Osteoblast (primary cell): Measurements from ENCODE around the gene COX17. TPM values are rescaled to one million over a fixed set of nuclear protein-coding genes. Genes with fewer than 3 reads are reported as not detected.
A peak's percentile ranks its signal among the peaks of the same experiment; 100 is the strongest.

Experiments
- DNase-seq: peaks from one replicate; pipeline ENCODE4 v3.0.0; 2011; ENCODE audit warnings: low spot score, mixed read lengths; ENCODE audit not compliant: insufficient read length; ENCODE audit errors: missing footprints
- H2AFZ ChIP-seq: 2 replicates; pipeline ENCODE4 v1.6.0; 2011; ENCODE audit warnings: mild to moderate bottlenecking, low read length
- H3K27ac ChIP-seq: 2 replicates; pipeline ENCODE4 v1.5.1; 2011; ENCODE audit warnings: mild to moderate bottlenecking, low read depth, low read length, moderate library complexity
- H3K27me3 ChIP-seq: 2 replicates; pipeline ENCODE4 v1.6.0; 2012; ENCODE audit warnings: mild to moderate bottlenecking, control low read depth, inconsistent platforms, low read length, moderate library complexity; ENCODE audit not compliant: insufficient read depth
- H3K36me3 ChIP-seq: 2 replicates; pipeline ENCODE4 v1.5.1; 2011; ENCODE audit warnings: mild to moderate bottlenecking, low read length, control low read depth, moderate library complexity; ENCODE audit not compliant: insufficient read depth
- H3K4me1 ChIP-seq: 2 replicates; pipeline ENCODE4 v1.5.1; 2011; ENCODE audit warnings: mild to moderate bottlenecking, low read length, control low read depth, moderate library complexity; ENCODE audit not compliant: insufficient read depth
- H3K4me2 ChIP-seq: 2 replicates; pipeline ENCODE4 v1.6.0; 2011; ENCODE audit warnings: mild to moderate bottlenecking, low read length; ENCODE audit not compliant: insufficient read depth
- H3K4me3 ChIP-seq: fragments of 200-600 bp; sonication (generic); 3 replicates; pipeline ENCODE4 v1.5.1; 2012; ENCODE audit warnings: mild to moderate bottlenecking, low read length, inconsistent platforms; ENCODE audit not compliant: insufficient read depth
- H3K79me2 ChIP-seq: 2 replicates; pipeline ENCODE4 v1.6.0; 2012; ENCODE audit warnings: mild to moderate bottlenecking, low read length, control low read depth, inconsistent platforms; ENCODE audit not compliant: insufficient read depth
- H3K9me3 ChIP-seq: 2 replicates; pipeline ENCODE4 v1.5.1; 2011; ENCODE audit warnings: low read depth, low read length, control low read depth
- H4K20me1 ChIP-seq: 2 replicates; pipeline ENCODE4 v1.6.0; 2012; ENCODE audit warnings: mild to moderate bottlenecking, low read length, control low read depth; ENCODE audit not compliant: insufficient read depth
- total RNA-seq: library from RNA; depleted of rRNA; stranded (reverse); fragments of >200 nt; gene quantifications from 2 replicates; pipeline ENCODE4 v1.2.3, GENCODE V29; 2012
- TF ChIP-seq, protein P1 (sequence below): IDR thresholded peaks from 2 replicates; pipeline ENCODE4 v1.5.1; 2011; ENCODE audit warnings: mild to moderate bottlenecking, low read depth, low read length, moderate library complexity; ENCODE audit errors: extremely low read depth

Gene COX17
- total RNA-seq, 1 donor, result 8.0 TPM

DNA sequence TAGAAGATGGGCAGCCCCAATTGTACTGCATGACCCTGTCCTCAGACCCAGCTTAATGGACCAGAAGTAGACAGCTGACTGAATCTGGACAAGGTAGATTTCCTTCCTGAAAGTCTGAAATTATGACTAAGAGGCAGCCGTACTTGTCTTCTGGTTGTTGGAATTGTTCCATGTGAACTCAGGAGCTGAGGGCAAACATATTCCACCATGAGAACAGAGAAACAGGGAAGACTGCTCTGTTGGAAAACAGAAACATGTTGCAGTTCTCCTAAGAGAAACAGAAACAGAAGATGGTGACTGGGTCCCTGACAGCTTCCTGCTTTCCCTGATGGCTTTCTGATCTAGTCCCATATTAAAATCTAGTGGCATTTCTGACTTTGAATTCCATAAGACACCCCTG is 41.0 kb downstream of the COX17 start:
- Histone ChIP-seq H3K36me3 (no peaks in the 10 kb centered on the region), H3K4me3 (no peak overlapping the region), H3K4me2 (no peak overlapping the region), H3K27me3 (no peaks in the 10 kb centered on the region), H3K27ac (peak overlapping the region; percentile 98), H4K20me1 (no peaks in the 10 kb centered on the region), H3K4me1 (peaks cover 37% of the 10 kb centered on the region), H2AFZ (peak overlapping the region; percentile 81), H3K79me2 (no peaks in the 10 kb centered on the region), H3K9me3 (no peaks in the 10 kb centered on the region)
- DNase-seq, result no peak
- TF ChIP-seq, protein P1, sequence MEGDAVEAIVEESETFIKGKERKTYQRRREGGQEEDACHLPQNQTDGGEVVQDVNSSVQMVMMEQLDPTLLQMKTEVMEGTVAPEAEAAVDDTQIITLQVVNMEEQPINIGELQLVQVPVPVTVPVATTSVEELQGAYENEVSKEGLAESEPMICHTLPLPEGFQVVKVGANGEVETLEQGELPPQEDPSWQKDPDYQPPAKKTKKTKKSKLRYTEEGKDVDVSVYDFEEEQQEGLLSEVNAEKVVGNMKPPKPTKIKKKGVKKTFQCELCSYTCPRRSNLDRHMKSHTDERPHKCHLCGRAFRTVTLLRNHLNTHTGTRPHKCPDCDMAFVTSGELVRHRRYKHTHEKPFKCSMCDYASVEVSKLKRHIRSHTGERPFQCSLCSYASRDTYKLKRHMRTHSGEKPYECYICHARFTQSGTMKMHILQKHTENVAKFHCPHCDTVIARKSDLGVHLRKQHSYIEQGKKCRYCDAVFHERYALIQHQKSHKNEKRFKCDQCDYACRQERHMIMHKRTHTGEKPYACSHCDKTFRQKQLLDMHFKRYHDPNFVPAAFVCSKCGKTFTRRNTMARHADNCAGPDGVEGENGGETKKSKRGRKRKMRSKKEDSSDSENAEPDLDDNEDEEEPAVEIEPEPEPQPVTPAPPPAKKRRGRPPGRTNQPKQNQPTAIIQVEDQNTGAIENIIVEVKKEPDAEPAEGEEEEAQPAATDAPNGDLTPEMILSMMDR, result no peak

DNA sequence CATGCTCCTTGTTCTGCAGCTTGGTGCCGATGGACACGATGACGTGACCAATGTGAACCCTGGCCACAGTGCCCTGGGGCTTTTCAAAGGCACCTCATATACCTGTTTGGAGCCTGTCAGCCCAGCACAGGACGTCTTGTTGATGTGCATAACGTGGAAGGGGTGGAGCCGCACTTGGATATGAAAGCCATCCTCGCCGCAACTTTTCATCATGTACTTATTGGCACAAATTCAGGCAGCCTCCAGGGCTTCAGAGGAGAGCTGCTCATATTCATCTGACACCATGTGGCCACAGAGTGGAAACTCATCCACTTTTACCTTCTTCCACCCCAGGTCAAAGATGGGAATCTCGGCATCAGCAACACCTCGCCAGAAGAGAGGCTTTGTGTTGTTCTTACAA is 41.5 kb downstream of the COX17 start:
- Histone ChIP-seq H3K4me3 (no peak overlapping the region), H3K9me3 (no peaks in the 10 kb centered on the region), H3K27ac (peak overlapping the region; percentile 98), H3K79me2 (no peaks in the 10 kb centered on the region), H3K36me3 (no peaks in the 10 kb centered on the region), H4K20me1 (no peaks in the 10 kb centered on the region), H3K4me2 (no peak overlapping the region), H3K4me1 (peaks cover 42% of the 10 kb centered on the region), H2AFZ (no peak overlapping the region), H3K27me3 (no peaks in the 10 kb centered on the region)
- DNase-seq, result no peak
- TF ChIP-seq, protein P1, result no peak

DNA sequence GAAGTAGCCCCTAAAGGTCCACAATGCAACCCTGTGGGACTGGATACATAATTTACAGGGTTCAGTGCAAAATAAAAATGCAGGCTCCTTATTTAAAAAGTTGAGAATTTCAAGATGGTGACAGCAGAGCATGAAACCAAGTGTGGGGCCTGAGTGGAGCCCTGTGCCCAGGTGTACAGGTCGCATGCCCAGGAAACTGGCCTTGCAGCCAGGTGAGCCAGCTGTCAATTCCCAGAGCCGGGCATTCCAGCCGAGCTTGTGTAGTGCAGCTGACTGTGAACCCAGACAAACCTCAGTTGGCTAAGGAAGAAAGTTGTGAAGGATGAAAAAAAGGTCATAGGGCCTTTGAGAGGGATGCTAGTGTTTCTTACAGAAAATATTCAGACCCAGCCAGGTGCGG is 44.4 kb downstream of the COX17 start:
- Histone ChIP-seq H3K36me3 (no peaks in the 10 kb centered on the region), H4K20me1 (no peaks in the 10 kb centered on the region), H3K9me3 (no peaks in the 10 kb centered on the region), H3K79me2 (no peaks in the 10 kb centered on the region), H3K27ac (no peak overlapping the region), H2AFZ (no peak overlapping the region), H3K4me3 (no peak overlapping the region), H3K4me1 (peaks cover 53% of the 10 kb centered on the region), H3K4me2 (no peak overlapping the region), H3K27me3 (no peaks in the 10 kb centered on the region)
- TF ChIP-seq, protein P1, result no peak
- DNase-seq, result no peak

DNA sequence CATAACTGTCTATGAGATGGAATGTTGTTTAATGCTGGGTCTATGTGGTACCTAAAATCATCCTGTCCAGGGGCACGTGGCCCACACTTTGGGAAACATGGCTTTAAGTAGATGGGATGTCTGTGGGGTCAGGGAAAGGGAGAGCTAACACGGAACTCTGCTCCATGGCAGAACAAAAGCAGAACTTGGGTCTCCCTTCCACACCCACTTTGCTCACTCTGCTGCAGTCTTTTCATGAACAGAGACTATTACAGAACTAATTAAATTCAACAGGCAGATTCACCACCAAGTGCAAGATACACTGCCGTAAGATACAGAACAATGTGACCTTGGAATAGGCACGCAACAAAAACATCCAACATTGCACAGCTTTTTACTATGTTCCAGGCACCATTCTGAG is 45.0 kb downstream of the COX17 start:
- no peaks in the 10 kb centered on the region for H3K36me3 ChIP-seq
- TF ChIP-seq, protein P1, result no peak
- H4K20me1 ChIP-seq, result no peaks in the 10 kb centered on the region
- no peak overlapping the region for H3K27ac ChIP-seq
- H3K4me3 ChIP-seq, result no peak overlapping the region
- peaks cover 49% of the 10 kb centered on the region for H3K4me1 ChIP-seq
- no peaks in the 10 kb centered on the region for H3K9me3 ChIP-seq
- no peaks in the 10 kb centered on the region for H3K27me3 ChIP-seq
- no peak overlapping the region for H3K4me2 ChIP-seq
- DNase-seq, result no peak
- H3K79me2 ChIP-seq, result no peaks in the 10 kb centered on the region
- H2AFZ ChIP-seq, result no peak overlapping the region
